HepG2 (cell line): Measurements from ENCODE around the gene SERPINF2. TPM values are rescaled to one million over a fixed set of nuclear protein-coding genes. Genes with fewer than 3 reads are reported as not detected.

ENCODE experiments used
- ADNP ChIP-seq: sonication (generic); formaldehyde crosslinking; IDR thresholded peaks from 2 replicates; pipeline ENCODE4 v1.4.0; 2020; ENCODE audit warnings: missing genetic modification reagents
- CAMTA2 ChIP-seq: sonication (generic); formaldehyde crosslinking; IDR thresholded peaks from 2 replicates; pipeline ENCODE4 v1.4.0; 2020; ENCODE audit warnings: mild to moderate bottlenecking, missing genetic modification reagents, borderline replicate concordance
- GZF1 ChIP-seq: sonication (generic); formaldehyde crosslinking; IDR thresholded peaks from 2 replicates; pipeline ENCODE4 v1.5.1; 2020; ENCODE audit warnings: mild to moderate bottlenecking, missing genetic modification reagents
- HDAC1 ChIP-seq: sonication (generic); formaldehyde crosslinking; IDR thresholded peaks from 2 replicates; pipeline ENCODE4 v1.5.1; 2020; ENCODE audit warnings: mild to moderate bottlenecking, missing genetic modification reagents
- ISL2 ChIP-seq: sonication (generic); formaldehyde crosslinking; IDR thresholded peaks from 2 replicates; pipeline ENCODE4 v1.5.0; 2020; ENCODE audit warnings: missing genetic modification reagents
- KMT2B ChIP-seq: IDR thresholded peaks from 2 replicates; pipeline ENCODE4 v1.6.1; 2016; ENCODE audit warnings: missing genetic modification reagents, missing compliant biosample characterization
- MAF1 ChIP-seq: sonication (generic); formaldehyde crosslinking; IDR thresholded peaks from 2 replicates; pipeline ENCODE4 v1.5.0; 2020; ENCODE audit warnings: missing genetic modification reagents, borderline replicate concordance
- MEIS1 ChIP-seq: sonication (generic); formaldehyde crosslinking; IDR thresholded peaks from 2 replicates; pipeline ENCODE4 v1.9.0; 2021; ENCODE audit warnings: mild to moderate bottlenecking, missing genetic modification reagents, moderate library complexity, borderline replicate concordance
- NFKB2 ChIP-seq: sonication (generic); formaldehyde crosslinking; IDR thresholded peaks from 2 replicates; pipeline ENCODE4 v1.4.0; 2020; ENCODE audit warnings: missing genetic modification reagents, borderline replicate concordance
- PCBP1 ChIP-seq: fragments of 200-400 bp; formaldehyde crosslinking; IDR thresholded peaks from 2 replicates; pipeline ENCODE4 v1.6.1; 2017; ENCODE audit warnings: mild to moderate bottlenecking, low read depth, low read length, borderline replicate concordance
- PHF21A ChIP-seq: sonication (generic); formaldehyde crosslinking; IDR thresholded peaks from 2 replicates; pipeline ENCODE4 v1.5.0; 2020; ENCODE audit warnings: mild to moderate bottlenecking, missing genetic modification reagents
- STAT5B ChIP-seq: sonication (generic); formaldehyde crosslinking; IDR thresholded peaks from 2 replicates; pipeline ENCODE4 v1.4.0; 2020; ENCODE audit warnings: missing genetic modification reagents
- ZFP36L2 ChIP-seq: sonication (generic); formaldehyde crosslinking; IDR thresholded peaks from 2 replicates; pipeline ENCODE4 v1.4.0; 2020; ENCODE audit warnings: missing genetic modification reagents
- ZFP91 ChIP-seq: sonication (generic); formaldehyde crosslinking; IDR thresholded peaks from 2 replicates; pipeline ENCODE4 v1.9.0; 2022; ENCODE audit warnings: missing genetic modification reagents, mild to moderate bottlenecking, borderline replicate concordance
- ZNF501 ChIP-seq: sonication (generic); formaldehyde crosslinking; IDR thresholded peaks from 2 replicates; pipeline ENCODE4 v1.5.1; 2020; ENCODE audit warnings: mild to moderate bottlenecking, moderate library complexity, missing genetic modification reagents
- ZNF589 ChIP-seq: sonication (generic); formaldehyde crosslinking; conservative IDR thresholded peaks from 2 replicates; pipeline ENCODE4 v1.8.0; 2022; ENCODE audit warnings: mild to moderate bottlenecking, moderate library complexity, missing genetic modification reagents
- ZNF619 ChIP-seq: sonication (generic); formaldehyde crosslinking; IDR thresholded peaks from 2 replicates; pipeline ENCODE4 v1.4.0; 2020; ENCODE audit warnings: mild to moderate bottlenecking, missing genetic modification reagents
- ZNF674 ChIP-seq: sonication (generic); formaldehyde crosslinking; IDR thresholded peaks from 2 replicates; pipeline ENCODE4 v1.5.0; 2020; ENCODE audit warnings: low read depth, mild to moderate bottlenecking, missing genetic modification reagents
- ZNF773 ChIP-seq: sonication (generic); formaldehyde crosslinking; IDR thresholded peaks from 2 replicates; pipeline ENCODE4 v1.4.0; 2020; ENCODE audit warnings: missing genetic modification reagents, borderline replicate concordance
- ZNF883 ChIP-seq: sonication (generic); formaldehyde crosslinking; IDR thresholded peaks from 2 replicates; pipeline ENCODE4 v1.5.1; 2020; ENCODE audit warnings: mild to moderate bottlenecking, missing genetic modification reagents; ENCODE audit errors: not compliant biosample characterization
- polyA plus RNA-seq, 8 experiments: library from polyadenylated mRNA; depleted of rRNA in 3 of 8; stranded (reverse) in 7 of 8; unstranded in 1 of 8; fragments of >200 nt; fragmentation: Illumina TruSeq in 4 of 8; extraction: Trizol in 4 of 8; gene quantifications; 2 replicates each; pipeline versions ENCODE4 v1.2.1 to v1.2.3, GENCODE V29; 2011 to 2016; ENCODE audit warnings: low read depth in 4 of 8, missing spikeins in 1 of 8, mixed read lengths in 1 of 8; ENCODE audit not compliant: insufficient read depth in 1 of 8
- total RNA-seq, 5 experiments: library from RNA; depleted of rRNA; stranded (reverse); fragments of >200 nt; fragmentation: Illumina TruSeq; extraction: Trizol; gene quantifications; 2 replicates each; pipeline ENCODE4 v1.2.3, GENCODE V29; 2016; ENCODE audit warnings: low read depth in 1 of 5
- TF ChIP-seq, protein P1 (sequence below): sonication (generic); formaldehyde crosslinking; conservative IDR thresholded peaks from 2 replicates; pipeline ENCODE4 v1.4.0; 2020; ENCODE audit warnings: mild to moderate bottlenecking, missing genetic modification reagents, moderate library complexity
- TF ChIP-seq, protein P2 (sequence below): sonication (generic); formaldehyde crosslinking; IDR thresholded peaks from 2 replicates; pipeline ENCODE4 v1.8.1; 2023; ENCODE audit warnings: mild to moderate bottlenecking, moderate library complexity, missing genetic modification reagents
- TF ChIP-seq, protein P3 (sequence below): conservative IDR thresholded peaks from 2 replicates; pipeline ENCODE4 v1.6.1; 2018; ENCODE audit warnings: missing genetic modification reagents

The SERPINF2 gene
- total and polyA plus RNA-seq, 2 of the 13 experiments (the other 11 are each of a cell fraction or from before 2014, with no cell fraction given): 309 to 548 TPM

- no peak for TF ChIP-seq ZFP91
- no peak for TF ChIP-seq MAF1 (CRISPR knock-in tag)
- peak; percentile 68 for TF ChIP-seq ZNF501 (CRISPR knock-in tag)
- no peak for TF ChIP-seq ZNF674
- no peak for TF ChIP-seq ZNF589 (CRISPR knock-in tag)
- TF ChIP-seq, protein P1, sequence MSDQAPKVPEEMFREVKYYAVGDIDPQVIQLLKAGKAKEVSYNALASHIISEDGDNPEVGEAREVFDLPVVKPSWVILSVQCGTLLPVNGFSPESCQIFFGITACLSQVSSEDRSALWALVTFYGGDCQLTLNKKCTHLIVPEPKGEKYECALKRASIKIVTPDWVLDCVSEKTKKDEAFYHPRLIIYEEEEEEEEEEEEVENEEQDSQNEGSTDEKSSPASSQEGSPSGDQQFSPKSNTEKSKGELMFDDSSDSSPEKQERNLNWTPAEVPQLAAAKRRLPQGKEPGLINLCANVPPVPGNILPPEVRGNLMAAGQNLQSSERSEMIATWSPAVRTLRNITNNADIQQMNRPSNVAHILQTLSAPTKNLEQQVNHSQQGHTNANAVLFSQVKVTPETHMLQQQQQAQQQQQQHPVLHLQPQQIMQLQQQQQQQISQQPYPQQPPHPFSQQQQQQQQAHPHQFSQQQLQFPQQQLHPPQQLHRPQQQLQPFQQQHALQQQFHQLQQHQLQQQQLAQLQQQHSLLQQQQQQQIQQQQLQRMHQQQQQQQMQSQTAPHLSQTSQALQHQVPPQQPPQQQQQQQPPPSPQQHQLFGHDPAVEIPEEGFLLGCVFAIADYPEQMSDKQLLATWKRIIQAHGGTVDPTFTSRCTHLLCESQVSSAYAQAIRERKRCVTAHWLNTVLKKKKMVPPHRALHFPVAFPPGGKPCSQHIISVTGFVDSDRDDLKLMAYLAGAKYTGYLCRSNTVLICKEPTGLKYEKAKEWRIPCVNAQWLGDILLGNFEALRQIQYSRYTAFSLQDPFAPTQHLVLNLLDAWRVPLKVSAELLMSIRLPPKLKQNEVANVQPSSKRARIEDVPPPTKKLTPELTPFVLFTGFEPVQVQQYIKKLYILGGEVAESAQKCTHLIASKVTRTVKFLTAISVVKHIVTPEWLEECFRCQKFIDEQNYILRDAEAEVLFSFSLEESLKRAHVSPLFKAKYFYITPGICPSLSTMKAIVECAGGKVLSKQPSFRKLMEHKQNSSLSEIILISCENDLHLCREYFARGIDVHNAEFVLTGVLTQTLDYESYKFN: peak; percentile 92
- peak; percentile 71 for TF ChIP-seq ISL2 (CRISPR knock-in tag)
- TF ChIP-seq HDAC1 (CRISPR knock-in tag): peak; percentile 73
- TF ChIP-seq STAT5B (CRISPR knock-in tag): no peak
- no peak for TF ChIP-seq PCBP1
- TF ChIP-seq ZNF773 (CRISPR knock-in tag): no peak
- TF ChIP-seq ZFP36L2 (CRISPR knock-in tag): no peak
- TF ChIP-seq ADNP (CRISPR knock-in tag): no peak
- no peak; the same call in 1 of the 2 replicates for TF ChIP-seq ZNF619
- peak; percentile 71 for TF ChIP-seq PHF21A (CRISPR knock-in tag)
- peak; percentile 48 for TF ChIP-seq ZNF883 (CRISPR knock-in tag)
- TF ChIP-seq, protein P2, sequence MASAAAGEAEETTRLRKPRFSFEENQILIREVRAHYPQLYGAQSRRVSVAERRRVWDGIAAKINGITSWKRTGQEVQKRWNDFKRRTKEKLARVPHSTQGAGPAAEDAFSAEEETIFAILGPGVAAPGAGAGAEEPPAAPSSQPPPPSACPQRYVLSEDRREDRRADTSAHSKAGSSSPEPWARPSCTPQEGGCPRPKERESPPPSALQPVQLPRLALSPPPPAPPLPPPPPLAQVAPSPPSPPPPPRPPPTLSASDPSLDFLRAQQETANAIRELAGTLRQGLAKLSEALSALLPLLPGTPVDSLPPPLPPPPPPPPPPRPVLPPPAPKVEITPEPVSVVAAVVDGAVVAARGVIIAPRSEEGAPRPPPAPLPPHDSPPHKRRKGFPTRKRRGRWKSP (CRISPR knock-in tag): no peak
- TF ChIP-seq GZF1: no peak
- TF ChIP-seq CAMTA2 (CRISPR knock-in tag): no peak
- no peak for TF ChIP-seq MEIS1 (CRISPR knock-in tag)
- TF ChIP-seq KMT2B (CRISPR knock-in tag): no peak
- TF ChIP-seq, protein P3, sequence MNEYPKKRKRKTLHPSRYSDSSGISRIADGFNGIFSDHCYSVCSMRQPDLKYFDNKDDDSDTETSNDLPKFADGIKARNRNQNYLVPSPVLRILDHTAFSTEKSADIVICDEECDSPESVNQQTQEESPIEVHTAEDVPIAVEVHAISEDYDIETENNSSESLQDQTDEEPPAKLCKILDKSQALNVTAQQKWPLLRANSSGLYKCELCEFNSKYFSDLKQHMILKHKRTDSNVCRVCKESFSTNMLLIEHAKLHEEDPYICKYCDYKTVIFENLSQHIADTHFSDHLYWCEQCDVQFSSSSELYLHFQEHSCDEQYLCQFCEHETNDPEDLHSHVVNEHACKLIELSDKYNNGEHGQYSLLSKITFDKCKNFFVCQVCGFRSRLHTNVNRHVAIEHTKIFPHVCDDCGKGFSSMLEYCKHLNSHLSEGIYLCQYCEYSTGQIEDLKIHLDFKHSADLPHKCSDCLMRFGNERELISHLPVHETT (CRISPR knock-in tag): no peak
- TF ChIP-seq NFKB2 (CRISPR knock-in tag): peak; percentile 61; the same call in 1 of the 2 replicates
These were observed at the start of gene SERPINF2 (continued) for GRCh38 chr17:1742371-1743087.
